Endothelial cell of umbilical vein (primary cell): ENCODE data around the gene OR2A14. TPM values are rescaled to one million over a fixed set of nuclear protein-coding genes. Genes with fewer than 3 reads are reported as not detected.

Experiments used
- BruUV-seq: library from RNA; stranded (reverse); fragments of 400-500 nt; replicated peaks from 2 replicates; lab custom pipeline; 2021; lab: Mats Ljungman, UMichigan
- CTCF ChIA-PET: fragments of 300-600, 350-600 bp; sonication (Branson Sonifier 250); formaldehyde crosslinking; loops from one replicate; lab custom pipeline; 2021; ENCODE audit warnings: antibody characterized with exemption, inconsistent platforms; lab: Charles Lee
- POLR2A ChIA-PET: fragments of 300-600, 350-600 bp; sonication (Branson Sonifier 250); formaldehyde crosslinking; loops from one replicate; lab custom pipeline; 2021; ENCODE audit warnings: antibody characterized with exemption, inconsistent platforms; lab: Charles Lee
- DNase-seq: peaks from one replicate; pipeline ENCODE4 v3.0.0-alpha.2; 2011; ENCODE audit warnings: low read depth, low spot score
- FAIRE-seq: peaks from 2 replicates; lab custom pipeline; 2011; peaks lifted over from hg19 to GRCh38; lab: Jason Lieb, UNC
- H2AFZ ChIP-seq: 2 replicates; pipeline ENCODE4 v1.6.0; 2012; ENCODE audit warnings: low read depth, low read length, control low read depth, inconsistent platforms
- H3K27ac ChIP-seq: 2 replicates; pipeline ENCODE4 v1.5.1; 2011; ENCODE audit warnings: low read depth, mild to moderate bottlenecking, control low read depth, low read length, moderate library complexity; ENCODE audit not compliant: insufficient read depth
- H3K27me3 ChIP-seq, 2 experiments: 2 replicates each; pipeline versions ENCODE4 v1.6.0 to v1.6.1; 2011; ENCODE audit warnings: low read length in 2 of 2, mixed read lengths in 1 of 2; ENCODE audit not compliant: control insufficient read depth in 2 of 2, insufficient read depth in 2 of 2
- H3K36me3 ChIP-seq, 2 experiments: 2 replicates in 1 of 2; 3 replicates in 1 of 2; pipeline ENCODE4 v1.5.1; 2011; ENCODE audit warnings: low read length in 2 of 2, mild to moderate bottlenecking in 1 of 2, moderate library complexity in 1 of 2; ENCODE audit not compliant: control insufficient read depth in 2 of 2, insufficient read depth in 2 of 2; ENCODE audit errors: extremely low read depth in 1 of 2
- H3K4me1 ChIP-seq: 3 replicates; pipeline ENCODE4 v1.5.1; 2011; ENCODE audit warnings: mild to moderate bottlenecking, low read length; ENCODE audit not compliant: control insufficient read depth, insufficient read depth; ENCODE audit errors: extremely low read depth
- H3K4me2 ChIP-seq: 2 replicates; pipeline ENCODE4 v1.6.1; 2011; ENCODE audit warnings: low read length, control low read depth, mixed read lengths; ENCODE audit not compliant: insufficient read depth
- H3K4me3 ChIP-seq, 3 experiments: fragments of 200-600 bp in 1 of 3; sonication (generic), shearing (Covaris generic) in 1 of 3; replicated peaks in 1 of 3; 2 replicates each; pipeline ENCODE4 v1.5.1; 2011 to 2016; ENCODE audit warnings: control low read depth in 3 of 3, low read length in 3 of 3, mild to moderate bottlenecking in 2 of 3, inconsistent platforms in 1 of 3, low read depth in 1 of 3, moderate library complexity in 1 of 3; ENCODE audit not compliant: insufficient read depth in 1 of 3
- H3K79me2 ChIP-seq: 2 replicates; pipeline ENCODE4 v1.6.0; 2012; ENCODE audit warnings: low read length, inconsistent platforms; ENCODE audit not compliant: control insufficient read depth, insufficient read depth
- H3K9ac ChIP-seq: replicated peaks from 2 replicates; pipeline ENCODE3; 2011; ENCODE audit warnings: low read length, control low read depth; ENCODE audit not compliant: insufficient read depth; ENCODE audit errors: extremely low read depth
- H3K9me1 ChIP-seq: replicated peaks from 3 replicates; pipeline ENCODE4 v1.6.0; 2011; ENCODE audit warnings: mild to moderate bottlenecking, low read length; ENCODE audit not compliant: control insufficient read depth, insufficient read depth; ENCODE audit errors: extremely low read depth
- H3K9me3 ChIP-seq: replicated peaks from 2 replicates; pipeline ENCODE4 v1.5.1; 2012; ENCODE audit warnings: low read length, inconsistent platforms; ENCODE audit not compliant: control insufficient read depth, insufficient read depth
- H4K20me1 ChIP-seq: replicated peaks from 2 replicates; pipeline ENCODE3; 2011; ENCODE audit warnings: mild to moderate bottlenecking, low read length; ENCODE audit not compliant: control insufficient read depth, insufficient read depth; ENCODE audit errors: extremely low read depth
- EZH2 ChIP-seq: IDR thresholded peaks from 2 replicates; pipeline ENCODE4 v1.6.1; 2012; ENCODE audit warnings: borderline replicate concordance, low read depth, mild to moderate bottlenecking, moderate library complexity, low read length, inconsistent platforms; ENCODE audit not compliant: severe bottlenecking
- FOS ChIP-seq: IDR thresholded peaks from 2 replicates; pipeline ENCODE4 v1.6.1; 2011; ENCODE audit warnings: mild to moderate bottlenecking, low read length, moderate library complexity, borderline replicate concordance; ENCODE audit not compliant: insufficient read depth
- GATA2 ChIP-seq: IDR thresholded peaks from 2 replicates; pipeline ENCODE4 v1.7.0; 2011; ENCODE audit warnings: low read depth, mild to moderate bottlenecking, moderate library complexity, mixed read lengths, low read length; ENCODE audit not compliant: insufficient read length, insufficient read depth
- JUN ChIP-seq: IDR thresholded peaks from 2 replicates; pipeline ENCODE4 v1.6.1; 2011; ENCODE audit warnings: borderline replicate concordance, low read depth; ENCODE audit not compliant: insufficient read length, insufficient read depth
- MYC ChIP-seq: IDR thresholded peaks from one replicate; pipeline ENCODE4 v1.6.1; 2011; ENCODE audit warnings: mild to moderate bottlenecking, low read depth, low read length
- POLR2A ChIP-seq: IDR thresholded peaks from 2 replicates; pipeline ENCODE4 v1.6.1; 2012; ENCODE audit warnings: low read depth, mild to moderate bottlenecking, control low read depth, low read length
- POLR2AphosphoS5 ChIP-seq: IDR thresholded peaks from 2 replicates; pipeline ENCODE4 v1.6.1; 2012; ENCODE audit warnings: low read depth, mild to moderate bottlenecking, control low read depth, low read length, moderate library complexity; ENCODE audit not compliant: insufficient read depth
- dilution Hi-C: fragments of 300-500 bp; cut with MboI; formaldehyde crosslinking; loops from one replicate; pipeline ENCODE4 v1.15.0; 2019; ENCODE audit warnings: low sequenced_read_pairs; ENCODE audit not compliant: extremely low pct_ligation_motif_present
- intact Hi-C: fragments of 100-400 bp; cut with micrococcal nuclease; formaldehyde crosslinking; loops from one replicate; pipeline ENCODE4 v1.10.0; 2022
- polyA plus RNA-seq, 4 experiments: library from polyadenylated mRNA; depleted of rRNA in 3 of 4; stranded (reverse) in 3 of 4; unstranded in 1 of 4; fragments of >200 nt; gene quantifications; 2 replicates each; pipeline versions ENCODE4 v1.2.1 to v1.2.3, GENCODE V29; 2011 to 2012; ENCODE audit warnings: missing spikeins in 1 of 4
- total RNA-seq: library from RNA; stranded (reverse); gene quantifications from 2 replicates; pipeline ENCODE4 v1.2.3, GENCODE V29; 2021
- TF ChIP-seq, protein P1 (sequence below), 2 donors: IDR thresholded peaks; 1 replicate in 1 of 2; 2 replicates in 1 of 2; pipeline ENCODE4 v1.5.1; 2011; ENCODE audit warnings: low read length in 2 of 2, mild to moderate bottlenecking in 2 of 2, moderate library complexity in 2 of 2, control low read depth in 1 of 2, inconsistent platforms in 1 of 2, low read depth in 1 of 2; ENCODE audit not compliant: insufficient read depth in 1 of 2; ENCODE audit errors: extremely low read depth in 1 of 2

The OR2A14 gene
- total and polyA plus RNA-seq, 2 donors (not counting 3 experiments of a cell fraction or from before 2014, with no cell fraction given): not detected

DNA sequence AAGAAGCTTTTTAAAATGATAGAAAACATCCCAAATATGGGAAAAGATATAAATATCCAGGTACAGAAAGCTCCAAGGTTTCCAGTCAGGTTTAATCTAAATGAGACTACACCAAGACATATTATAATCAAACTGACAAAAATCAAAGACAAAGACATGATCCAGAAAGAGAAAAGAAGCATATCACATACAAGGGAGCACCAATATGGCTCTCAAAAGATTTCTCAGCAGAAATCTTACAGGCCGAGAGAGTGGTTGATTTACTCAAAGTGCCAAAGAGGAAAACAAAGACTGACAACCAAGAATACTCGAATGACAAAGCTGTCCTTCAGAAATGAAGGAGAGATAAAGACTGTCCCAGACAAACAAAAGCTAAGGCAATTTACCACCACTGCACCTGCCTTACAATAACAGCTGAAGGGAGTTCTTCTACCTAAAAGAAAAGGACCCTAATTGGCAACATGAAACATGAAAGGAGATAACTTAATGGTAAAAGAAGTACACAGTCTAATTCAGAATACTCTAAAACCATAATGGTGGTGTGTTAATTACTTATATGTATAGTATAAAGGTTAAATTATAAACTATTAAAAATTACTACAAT is 25.4 kb downstream of the OR2A14 start:
- peaks cover 1 to 3% of the 10 kb centered on the region in 2 experiments for H3K27me3 ChIP-seq
- H3K79me2 ChIP-seq: no peaks in the 10 kb centered on the region
- no peak overlapping the region for H3K27ac ChIP-seq
- TF ChIP-seq POLR2A: no peak
- TF ChIP-seq POLR2AphosphoS5: no peak
- TF ChIP-seq GATA2: no peak
- TF ChIP-seq JUN: no peak
- TF ChIP-seq EZH2: no peak
- TF ChIP-seq MYC: no peak
- TF ChIP-seq, protein P1, sequence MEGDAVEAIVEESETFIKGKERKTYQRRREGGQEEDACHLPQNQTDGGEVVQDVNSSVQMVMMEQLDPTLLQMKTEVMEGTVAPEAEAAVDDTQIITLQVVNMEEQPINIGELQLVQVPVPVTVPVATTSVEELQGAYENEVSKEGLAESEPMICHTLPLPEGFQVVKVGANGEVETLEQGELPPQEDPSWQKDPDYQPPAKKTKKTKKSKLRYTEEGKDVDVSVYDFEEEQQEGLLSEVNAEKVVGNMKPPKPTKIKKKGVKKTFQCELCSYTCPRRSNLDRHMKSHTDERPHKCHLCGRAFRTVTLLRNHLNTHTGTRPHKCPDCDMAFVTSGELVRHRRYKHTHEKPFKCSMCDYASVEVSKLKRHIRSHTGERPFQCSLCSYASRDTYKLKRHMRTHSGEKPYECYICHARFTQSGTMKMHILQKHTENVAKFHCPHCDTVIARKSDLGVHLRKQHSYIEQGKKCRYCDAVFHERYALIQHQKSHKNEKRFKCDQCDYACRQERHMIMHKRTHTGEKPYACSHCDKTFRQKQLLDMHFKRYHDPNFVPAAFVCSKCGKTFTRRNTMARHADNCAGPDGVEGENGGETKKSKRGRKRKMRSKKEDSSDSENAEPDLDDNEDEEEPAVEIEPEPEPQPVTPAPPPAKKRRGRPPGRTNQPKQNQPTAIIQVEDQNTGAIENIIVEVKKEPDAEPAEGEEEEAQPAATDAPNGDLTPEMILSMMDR (IDR thresholded peaks at IDR 0.05; ENCODE audit: extremely low read depth in 1 of 2, insufficient read depth in 1 of 2, low read depth in 1 of 2, low read length in 2 of 2): no peak
- no peak for TF ChIP-seq FOS
- DNase-seq (no peak), FAIRE-seq (no peak)
- dilution Hi-C loops (no loop called here), intact Hi-C loops (no loop called here)
- H3K36me3 ChIP-seq: no peaks in the 10 kb centered on the region
- ChIA-PET POLR2A (no interaction called here), CTCF (interaction anchor here (1.0 kb wide), 1 partner anchor 20 kb away, joined by 4 read pairs; no protein-coding TSS in a partner anchor)
- no peaks in the 10 kb centered on the region for H3K9me3 ChIP-seq
- no TSS peak for BruUV-seq
- no peaks in the 10 kb centered on the region for H3K9me1 ChIP-seq
- H3K9ac ChIP-seq: no peak overlapping the region
- no peak overlapping the region for H3K4me3 ChIP-seq
- no peaks in the 10 kb centered on the region for H3K4me1 ChIP-seq
- H2AFZ ChIP-seq: no peak overlapping the region
- no peak overlapping the region for H3K4me2 ChIP-seq
- H4K20me1 ChIP-seq: no peaks in the 10 kb centered on the region
